RWPE2 (cell line): ENCODE data around the gene FNDC3B.

Experiments
- ATAC-seq: fragments of 200-7000 bp; cut with Tn5 transposase; 3 replicates; pipeline ENCODE4 v1.9.1; 2021; ENCODE audit warnings: low read depth
- DNase-seq: peaks from one replicate; pipeline ENCODE4 v3.0.0-alpha.2; 2020; ENCODE audit warnings: low spot score
- H3K27ac ChIP-seq: fragments of 450-650 bp; 2 replicates; pipeline ENCODE4 v1.5.1; 2017; ENCODE audit warnings: mild to moderate bottlenecking; ENCODE audit not compliant: poor library complexity, severe bottlenecking
- H3K27me3 ChIP-seq: fragments of 250-450 bp; sonication (Bioruptor Pico); 2 replicates; pipeline ENCODE4 v1.5.1; 2021; ENCODE audit warnings: mild to moderate bottlenecking, moderate library complexity; ENCODE audit not compliant: insufficient read depth, poor library complexity, severe bottlenecking
- H3K36me3 ChIP-seq: fragments of 250-450 bp; sonication (Bioruptor Pico); 2 replicates; pipeline ENCODE4 v1.5.1; 2020; ENCODE audit warnings: low read depth, mild to moderate bottlenecking, moderate library complexity
- H3K4me1 ChIP-seq: fragments of 250-450 bp; sonication (Bioruptor Pico); 2 replicates; pipeline ENCODE4 v1.5.1; 2021; ENCODE audit warnings: mild to moderate bottlenecking, moderate library complexity; ENCODE audit not compliant: insufficient read depth, poor library complexity, severe bottlenecking
- H3K4me3 ChIP-seq: fragments of 250-450 bp; sonication (Bioruptor Pico); 2 replicates; pipeline ENCODE4 v1.5.1; 2021; ENCODE audit warnings: mild to moderate bottlenecking, moderate library complexity; ENCODE audit not compliant: severe bottlenecking
- H3K9me3 ChIP-seq: fragments of 250-450 bp; sonication (Bioruptor Pico); 2 replicates; pipeline ENCODE4 v1.5.1; 2021; ENCODE audit warnings: mild to moderate bottlenecking, moderate library complexity; ENCODE audit not compliant: severe bottlenecking
- CTCF ChIP-seq: fragments of 450-650 bp; IDR thresholded peaks from one replicate; pipeline ENCODE4 v1.5.1; 2017; ENCODE audit warnings: mild to moderate bottlenecking, moderate library complexity; ENCODE audit not compliant: poor library complexity, severe bottlenecking

FNDC3B gene

GRCh38 chr3:172071780-172072330, 32.5 kb downstream of the FNDC3B start:
- ATAC-seq (no peak), DNase-seq (no peak)
- H3K4me1 ChIP-seq = peaks cover 5% of the 10 kb centered on the region
- no peak overlapping the region for H3K4me3 ChIP-seq
- no peak overlapping the region for H3K27ac ChIP-seq
- no peaks in the 10 kb centered on the region for H3K9me3 ChIP-seq
- peaks cover 48% of the 10 kb centered on the region for H3K36me3 ChIP-seq
- no peaks in the 10 kb centered on the region for H3K27me3 ChIP-seq
- TF ChIP-seq CTCF = no peak

GRCh38 chr3:172072543-172072942, 33.2 kb downstream of the FNDC3B start:
- DNase-seq = no peak
- H3K36me3 ChIP-seq = peaks cover 52% of the 10 kb centered on the region

GRCh38 chr3:172073262-172073915, 34.0 kb downstream of the FNDC3B start:
- TF ChIP-seq CTCF = no peak
- Histone ChIP-seq H3K36me3 (peaks cover 55% of the 10 kb centered on the region), H3K4me3 (no peak overlapping the region), H3K9me3 (no peaks in the 10 kb centered on the region), H3K27me3 (no peaks in the 10 kb centered on the region), H3K4me1 (peaks cover 5% of the 10 kb centered on the region), H3K27ac (no peak overlapping the region)
- DNase-seq = no peak
- no peak for ATAC-seq

More at GRCh38 chr3:172072543-172072942, 33.2 kb downstream of the FNDC3B start:
- Histone ChIP-seq H3K27me3 (no peaks in the 10 kb centered on the region), H3K4me3 (no peak overlapping the region), H3K9me3 (no peaks in the 10 kb centered on the region), H3K27ac (no peak overlapping the region), H3K4me1 (peaks cover 5% of the 10 kb centered on the region)
- ATAC-seq = no peak
- TF ChIP-seq CTCF = no peak

- ATAC-seq (no peak), DNase-seq (no peak)
- TF ChIP-seq CTCF = no peak
- H3K36me3 ChIP-seq = peaks cover 54% of the 10 kb centered on the region
- no peaks in the 10 kb centered on the region for H3K9me3 ChIP-seq
- no peak overlapping the region for H3K4me3 ChIP-seq
- H3K4me1 ChIP-seq = peaks cover 5% of the 10 kb centered on the region
- H3K27me3 ChIP-seq = no peaks in the 10 kb centered on the region
- no peak overlapping the region for H3K27ac ChIP-seq
These were observed 34.7 kb downstream of the FNDC3B start for GRCh38 chr3:172074032-172074431.

- no peaks in the 10 kb centered on the region for H3K9me3 ChIP-seq
- ATAC-seq (no peak), DNase-seq (no peak)
- peaks cover 49% of the 10 kb centered on the region for H3K36me3 ChIP-seq
- no peak overlapping the region for H3K4me3 ChIP-seq
- no peak overlapping the region for H3K27ac ChIP-seq
- no peaks in the 10 kb centered on the region for H3K27me3 ChIP-seq
- H3K4me1 ChIP-seq = peaks cover 5% of the 10 kb centered on the region
- no peak for TF ChIP-seq CTCF
These were observed 35.2 kb downstream of the FNDC3B start for GRCh38 chr3:172074586-172074985.
